ENCODE data around the gene ST8SIA3.
"Not testable (repeated sequence)": the region's sequence is repeated elsewhere in the genome, so short reads cannot be mapped to it uniquely, and the experiment has no call there.

The ST8SIA3 gene

DNA sequence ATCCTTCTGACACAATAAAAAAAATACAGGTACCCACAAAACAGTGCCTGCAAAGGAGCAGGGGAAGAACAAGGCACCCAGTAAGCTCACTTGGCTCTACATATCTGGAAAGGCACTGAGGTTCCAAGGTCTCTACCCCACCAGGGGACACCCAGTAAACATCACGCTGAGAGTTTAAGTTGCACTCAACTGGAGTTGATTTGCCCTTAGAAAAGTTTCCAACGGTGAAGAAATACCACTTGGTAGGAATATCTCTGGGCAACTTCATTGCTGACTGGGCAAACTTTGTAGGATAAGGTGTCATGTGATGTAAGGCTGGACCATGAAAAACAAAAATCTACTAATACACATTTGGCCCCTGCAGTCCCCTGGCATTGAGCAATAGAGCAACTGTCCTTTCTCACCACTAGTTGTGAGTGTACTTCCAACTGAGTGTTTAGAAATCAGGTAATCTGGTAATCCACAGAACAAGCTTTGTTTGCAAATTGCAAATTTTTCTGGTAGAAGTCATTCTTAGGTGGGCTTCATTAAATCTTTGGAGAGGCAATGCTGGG is 14.2 kb downstream of the ST8SIA3 start:
- no peak for DNase-seq

GRCh38 chr18:57372444-57372843 is 20.1 kb downstream of the ST8SIA3 start:
- DNase-seq = no peak

DNA sequence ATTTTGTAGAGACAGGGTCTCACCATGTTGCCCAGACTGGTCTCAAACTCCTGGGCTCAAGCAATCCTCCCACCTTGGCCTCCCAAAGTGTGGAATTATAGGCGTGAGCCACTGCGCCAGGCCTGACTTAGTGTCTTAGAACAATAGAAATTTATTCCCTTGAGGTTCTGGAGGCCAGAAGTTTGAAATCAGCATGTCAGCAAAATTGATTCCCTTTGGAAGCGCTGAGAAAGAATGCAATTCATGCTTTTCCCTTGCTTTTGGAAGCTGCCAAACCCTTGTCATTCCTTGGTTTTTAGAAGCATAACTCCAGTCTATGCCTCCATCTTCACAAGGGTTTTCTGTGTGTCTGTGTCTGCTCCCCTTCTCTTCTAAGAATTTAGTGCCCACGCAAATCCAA is 20.7 kb downstream of the ST8SIA3 start:
- no peak for DNase-seq

DNA sequence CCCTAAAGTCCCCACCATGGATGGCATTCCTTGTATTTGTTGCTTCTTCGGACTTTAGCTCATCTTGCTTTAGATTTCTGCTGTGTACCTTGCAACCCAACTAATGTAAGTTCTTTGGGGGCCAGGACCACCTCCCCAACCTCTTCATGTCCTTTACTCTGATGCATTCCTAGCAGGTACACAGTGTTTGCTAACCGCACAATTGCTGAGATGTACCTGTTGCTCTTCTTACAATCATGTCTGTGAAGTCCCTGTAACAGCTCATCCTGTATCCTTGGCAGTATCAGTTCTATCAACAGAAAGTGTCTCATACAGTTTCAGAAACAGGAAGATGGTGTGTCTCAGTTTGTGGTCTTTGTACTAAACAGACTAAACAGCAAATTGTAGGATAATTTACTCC is 24.1 kb downstream of the ST8SIA3 start:
- DNase-seq = no peak

- no peak for DNase-seq
Measured at GRCh38 chr18:57389271-57389670, 36.9 kb downstream of the ST8SIA3 start.

- no peak for DNase-seq
Measured at GRCh38 chr18:57390044-57390443, 37.7 kb downstream of the ST8SIA3 start.

- not testable (repeated sequence) for DNase-seq
Measured at GRCh38 chr18:57394749-57395148, 42.4 kb downstream of the ST8SIA3 start.

GRCh38 chr18:57396831-57397230 is 44.5 kb downstream of the ST8SIA3 start:
- DNase-seq = not testable (repeated sequence)

GRCh38 chr18:57397440-57398132 is 45.2 kb downstream of the ST8SIA3 start:
- DNase-seq = no peak

- DNase-seq = no peak
Measured at GRCh38 chr18:57404345-57404744, 52.0 kb downstream of the ST8SIA3 start.

GRCh38 chr18:57409650-57410049 is 57.3 kb downstream of the ST8SIA3 start:
- no peak for DNase-seq

- no peak for DNase-seq
Measured at GRCh38 chr18:57410749-57411148, 58.4 kb downstream of the ST8SIA3 start.

GRCh38 chr18:57416542-57416941 is 64.2 kb downstream of the ST8SIA3 start:
- no peak for DNase-seq

Measured in right hindlimb (tissue), 1 donor.